ENCODE results near the gene UBE4A. TPM values are rescaled to one million over a fixed set of nuclear protein-coding genes. Genes with fewer than 3 reads are reported as not detected.

The UBE4A gene
- total and polyA plus RNA-seq, 9 of the 15 experiments (the other 6 are each of a cell fraction or from before 2014, with no cell fraction given) = 13.5 to 45.2 (median 26.8) TPM

GRCh38 chr11:118314988-118315411, 44.4 kb upstream of the UBE4A start:
- Histone ChIP-seq H3K27me3 (ENCODE audit: control insufficient read depth in 2 of 2, insufficient read depth in 2 of 2, low read length in 2 of 2) (peaks cover 0 to 7% of the 10 kb centered on the region in 2 experiments; a peak in 1 of 5 replicates), H3K9ac (ENCODE audit: insufficient read depth in 1 of 2, low read depth in 2 of 2, low read length in 2 of 2) (no peak overlapping the region), H3K9me3 (replicated peaks; ENCODE audit: control insufficient read depth, insufficient read depth, low read depth, low read length) (no peaks in the 10 kb centered on the region), H3K79me2 (ENCODE audit: control insufficient read depth, insufficient read depth, low read length) (no peaks in the 10 kb centered on the region), H3K27ac (ENCODE audit: extremely low read depth, low read depth, low read length) (no peak overlapping the region), H4K20me1 (replicated peaks; ENCODE audit: control insufficient read depth, insufficient read depth, low read length) (no peaks in the 10 kb centered on the region), H3K4me2 (ENCODE audit: insufficient read depth, low read length) (no peak overlapping the region), H3K4me1 (replicated peaks in 1 of 2; ENCODE audit: control insufficient read depth in 2 of 2, insufficient read depth in 2 of 2, low read length in 2 of 2) (peaks cover 25 to 55% of the 10 kb centered on the region in 2 experiments), H3K4me3 (no peak overlapping the region), H3K9me1 (ENCODE audit: control insufficient read depth, insufficient read depth, low read length) (peaks cover 3% of the 10 kb centered on the region), H2AFZ (ENCODE audit: low read depth, low read length) (peak overlapping the region; percentile 48), H3K36me3 (ENCODE audit: control insufficient read depth, insufficient read depth, low read length) (no peaks in the 10 kb centered on the region)
- BruUV-seq (replicated peaks) = no TSS peak
- WGBS (ENCODE audit: insufficient coverage, low coverage, missing lambda C conversion rate) = 62% methylated on average over 7 of the region's 7 CpGs
- ATAC-seq = no peak
- TF ChIP-seq TARDBP (IDR thresholded peaks at IDR 0.05) (no peak), SMAD3 (CRISPR knock-in tag; conservative IDR thresholded peaks at IDR 0.05) (no peak), TCF7L2 (IDR thresholded peaks at IDR 0.05; ENCODE audit: low read depth, low read length) (no peak), ZNF12 (CRISPR knock-in tag; IDR thresholded peaks at IDR 0.05) (no peak), MCM2 (IDR thresholded peaks at IDR 0.05; ENCODE audit: low read depth) (no peak), RBM15 (IDR thresholded peaks at IDR 0.05; ENCODE audit: insufficient read depth, low read length) (no peak), ARID3B (CRISPR knock-in tag; IDR thresholded peaks at IDR 0.05; ENCODE audit: borderline replicate concordance) (no peak), HMGN3 (IDR thresholded peaks at IDR 0.05; ENCODE audit: borderline replicate concordance, extremely low read depth, insufficient read length, low read depth, low read length) (no peak)
- in situ Hi-C loops (cut with MboI) (no loop called here), intact Hi-C loops (cut with micrococcal nuclease) (loop anchor here (5.0 kb wide), 1 partner anchor 32 kb away; no protein-coding TSS in a partner anchor)
- CTCF ChIA-PET (ENCODE audit: low intra/inter-chr PET ratio) = no interaction called here
- DNase-seq (ENCODE audit: extremely low read depth in 1 of 4, low spot score in 3 of 4) = no peak
- no peak for FAIRE-seq
- POLR2A ChIA-PET = interaction anchor here (1.6 kb wide), 1 partner anchor 12 kb away, joined by 5 read pairs; no protein-coding TSS in a partner anchor

Measured in K562 (cell line).